Left lung (tissue), 10 donors: Measurements from ENCODE around the gene BUB3. TPM values are rescaled to one million over a fixed set of nuclear protein-coding genes. Genes with fewer than 3 reads are reported as not detected.
"Not testable (repeated sequence)": the region's sequence is repeated elsewhere in the genome, so short reads cannot be mapped to it uniquely, and the experiment has no call there.

ENCODE experiments used
- ATAC-seq: fragments of 200-7000 bp; cut with Tn5 transposase; one replicate; pipeline ENCODE4 v1.9.1; 2020; ENCODE audit warnings: moderate library complexity
- DNase-seq, 4 donors: peaks; one replicate each; pipeline ENCODE4 v3.0.0-alpha.2; 2013 to 2020
- H3K27ac ChIP-seq, 2 donors: fragments of 200-600 bp; sonication (generic) in 1 of 2; one replicate each; pipeline versions ENCODE4 v1.5.0 to v1.8.0; 2020 to 2021
- H3K27me3 ChIP-seq, 2 donors: fragments of 200-600 bp; sonication (generic) in 1 of 2; one replicate each; pipeline versions ENCODE4 v1.5.0 to v1.8.0; 2020 to 2021
- H3K36me3 ChIP-seq, 2 donors: fragments of 200-600 bp; sonication (generic) in 1 of 2; one replicate each; pipeline versions ENCODE4 v1.5.0 to v1.8.0; 2020 to 2021
- H3K4me1 ChIP-seq, 2 donors: fragments of 200-600 bp; one replicate each; pipeline ENCODE4 v1.8.0; 2021
- H3K4me3 ChIP-seq, 2 donors: fragments of 200-600 bp; sonication (generic) in 1 of 2; one replicate each; pipeline versions ENCODE4 v1.5.0 to v1.8.0; 2020 to 2021; ENCODE audit warnings: mild to moderate bottlenecking in 1 of 2
- H3K9me3 ChIP-seq, 2 donors: fragments of 200-600 bp; sonication (generic) in 1 of 2; one replicate each; pipeline versions ENCODE4 v1.5.0 to v1.8.0; 2020 to 2021
- CTCF ChIP-seq, 2 donors: fragments of 200-600 bp; sonication (generic) in 1 of 2; IDR thresholded peaks; one replicate each; pipeline versions ENCODE4 v1.5.0 to v1.8.0; 2021; ENCODE audit warnings: antibody characterized with exemption in 2 of 2
- intact Hi-C, 2 donors: fragments of 100-400 bp; cut with DNase I; formaldehyde crosslinking; loops; one replicate each; pipeline versions ENCODE4 v1.11.2 to v1.14.2; 2022
- polyA plus RNA-seq, 6 donors: library from polyadenylated mRNA; unstranded; fragments of 120-200 nt; gene quantifications; one replicate each; pipeline ENCODE4 v1.2.1, GENCODE V29; 2013; ENCODE audit not compliant: insufficient read length in 6 of 6
- total RNA-seq, 2 donors: library from RNA; stranded (reverse); fragmentation: NEBNext Ultra II Directional; extraction: Animal tissue kit (Norgen Biotek cat#: 25700); gene quantifications; one replicate each; pipeline ENCODE4 v1.2.1, GENCODE V29; 2021
- donor health status: DM: no; HTN: yes; CAD: no.
- donor health status: DM: no; HTN: no; CAD: no.

Gene BUB3
- total and polyA plus RNA-seq, 8 donors, result 63.5 to 126 (median 106) TPM

GRCh38 chr10:123170961-123171360, 16.8 kb downstream of the BUB3 start:
- TF ChIP-seq CTCF (IDR thresholded peaks at IDR 0.05), result no peak
- no peak overlapping the region for H3K27ac ChIP-seq
- H3K36me3 ChIP-seq, result peaks cover 0 to 36% of the 10 kb centered on the region in 2 donors
- ATAC-seq (no peak), DNase-seq (no peak)
- H3K9me3 ChIP-seq, result no peaks in the 10 kb centered on the region
- intact Hi-C loops, result no loop called here
- no peaks in the 10 kb centered on the region for H3K27me3 ChIP-seq
- no peak overlapping the region for H3K4me3 ChIP-seq
- H3K4me1 ChIP-seq, result no peaks in the 10 kb centered on the region

DNA sequence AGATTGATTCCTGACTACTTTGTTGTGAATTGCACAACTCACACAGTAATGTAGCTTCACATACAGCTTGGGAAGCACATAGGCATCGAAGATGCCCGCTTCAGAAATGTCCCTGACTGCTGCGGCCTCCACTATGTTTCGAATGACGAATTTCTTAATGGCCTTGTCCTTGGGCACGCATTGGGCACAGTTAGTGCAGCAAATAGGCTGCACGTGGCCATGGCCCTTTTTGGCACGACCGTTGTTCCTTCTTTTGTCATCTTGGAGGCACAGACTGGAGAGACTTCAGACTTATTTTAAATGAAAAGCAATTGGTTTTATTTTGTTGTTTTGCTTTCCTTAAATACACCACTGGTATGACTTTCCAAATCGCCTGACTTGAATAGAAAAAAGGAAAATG, 17.4 kb downstream of the BUB3 start:
- H3K27me3 ChIP-seq, H3K4me3 ChIP-seq, H3K9me3 ChIP-seq, intact Hi-C loops, ATAC-seq, H3K4me1 ChIP-seq, H3K27ac ChIP-seq, DNase-seq: not testable (repeated sequence)
- peaks cover 0 to 30% of the 10 kb centered on the region in 2 donors for H3K36me3 ChIP-seq

GRCh38 chr10:123175389-123176387, 21.5 kb downstream of the BUB3 start:
- Histone ChIP-seq H3K36me3 (peaks cover 0 to 11% of the 10 kb centered on the region in 2 donors), H3K27me3 (no peaks in the 10 kb centered on the region), H3K27ac (no peak overlapping the region), H3K9me3 (peaks cover 0 to 4% of the 10 kb centered on the region in 2 donors), H3K4me1 (no peaks in the 10 kb centered on the region), H3K4me3 (no peak overlapping the region)
- ATAC-seq, result no peak
- DNase-seq, result peak in 1 of 4 donors; percentile 13
- TF ChIP-seq CTCF (IDR thresholded peaks at IDR 0.05), result no peak
- intact Hi-C loops, result no loop called here

DNA sequence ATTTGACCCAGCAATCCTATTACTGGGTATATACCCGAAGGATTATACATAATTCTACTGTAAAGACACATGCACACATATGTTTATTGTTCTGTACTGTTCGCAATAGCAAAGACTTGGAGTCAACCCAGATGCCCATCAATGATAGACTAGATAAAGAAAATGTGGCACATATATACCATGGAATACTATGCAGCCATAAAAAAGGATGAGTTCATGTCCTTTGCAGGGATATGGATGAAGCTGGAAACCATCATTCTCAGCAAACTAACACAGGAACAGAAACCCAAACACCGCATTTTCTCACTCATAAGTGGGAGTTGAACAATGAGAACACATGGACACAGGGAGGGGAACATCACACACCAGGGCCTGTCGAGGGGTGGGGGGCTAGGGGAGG, 24.2 kb downstream of the BUB3 start:
- H3K27ac ChIP-seq, intact Hi-C loops, ATAC-seq, H3K4me1 ChIP-seq, DNase-seq, H3K27me3 ChIP-seq, H3K4me3 ChIP-seq: not testable (repeated sequence)
- H3K36me3 ChIP-seq, result peaks cover 0 to 11% of the 10 kb centered on the region in 2 donors
- peaks cover 0 to 18% of the 10 kb centered on the region in 2 donors for H3K9me3 ChIP-seq

GRCh38 chr10:123180101-123181090, 26.2 kb downstream of the BUB3 start:
- H3K36me3 ChIP-seq, result peaks cover 0 to 11% of the 10 kb centered on the region in 2 donors
- no peak overlapping the region for H3K4me3 ChIP-seq
- no peaks in the 10 kb centered on the region for H3K27me3 ChIP-seq
- TF ChIP-seq CTCF (IDR thresholded peaks at IDR 0.05), result no peak
- no peak overlapping the region for H3K27ac ChIP-seq
- intact Hi-C loops, result no loop called here
- no peaks in the 10 kb centered on the region for H3K4me1 ChIP-seq
- ATAC-seq (peak; percentile 74), DNase-seq (no peak)
- peaks cover 0 to 30% of the 10 kb centered on the region in 2 donors for H3K9me3 ChIP-seq
